Keratinocyte (primary cell): Measurements from ENCODE around the gene FAM219B.

ENCODE experiments used
- CTCF ChIP-seq, 3 experiments: IDR thresholded peaks in 1 of 3; conservative IDR thresholded peaks in 1 of 3; optimal IDR thresholded peaks in 1 of 3; 2 replicates in 2 of 3; 3 replicates in 1 of 3; pipeline versions ENCODE3 to v1.5.1; 2011; ENCODE audit warnings: low read length in 3 of 3, mild to moderate bottlenecking in 3 of 3, moderate library complexity in 2 of 3, control low read depth in 1 of 3, inconsistent platforms in 1 of 3; ENCODE audit not compliant: insufficient read depth in 2 of 3; ENCODE audit errors: extremely low read depth in 1 of 3
- EZH2 ChIP-seq: IDR thresholded peaks from one replicate; pipeline ENCODE4 v1.6.1; 2012; ENCODE audit warnings: inconsistent platforms, mild to moderate bottlenecking, low read length, moderate library complexity

- TF ChIP-seq CTCF (optimal IDR thresholded peaks at IDR 0.05 in 1 of 3, IDR thresholded peaks at IDR 0.05 in 1 of 3, conservative IDR thresholded peaks at IDR 0.05 in 1 of 3; ENCODE audit: extremely low read depth in 1 of 3, insufficient read depth in 2 of 3, low read length in 3 of 3) = no peak
- no peak for TF ChIP-seq EZH2
Observed at GRCh38 chr15:74896316-74896715, 10.3 kb downstream of the FAM219B start.
